Subcutaneous abdominal adipose tissue (tissue), 5 donors: ENCODE results near the gene GOLGA8B.
"Not testable (repeated sequence)": the region's sequence is repeated elsewhere in the genome, so short reads cannot be mapped to it uniquely, and the experiment has no call there.

ENCODE experiments used
- H3K27ac ChIP-seq: one replicate; pipeline ENCODE4 v1.7.0; 2013; ENCODE audit warnings: low read depth, mild to moderate bottlenecking, inconsistent platforms, low read length, moderate library complexity
- H3K27me3 ChIP-seq, 5 donors: one replicate each; pipeline ENCODE4 v1.7.0; 2013; ENCODE audit warnings: low read length in 5 of 5, inconsistent platforms in 1 of 5; ENCODE audit not compliant: control insufficient read depth in 5 of 5, insufficient read depth in 4 of 5
- H3K36me3 ChIP-seq, 5 donors: one replicate each; pipeline ENCODE4 v1.7.0; 2013; ENCODE audit warnings: low read length in 5 of 5; ENCODE audit not compliant: control insufficient read depth in 5 of 5, insufficient read depth in 5 of 5
- H3K4me1 ChIP-seq, 5 donors: one replicate each; pipeline ENCODE4 v1.7.0; 2013; ENCODE audit warnings: low read length in 5 of 5, mild to moderate bottlenecking in 3 of 5, moderate library complexity in 1 of 5; ENCODE audit not compliant: control insufficient read depth in 5 of 5, insufficient read depth in 5 of 5
- H3K4me3 ChIP-seq, 5 donors: one replicate each; pipeline ENCODE4 v1.7.0; 2013; ENCODE audit warnings: low read length in 5 of 5, low read depth in 1 of 5
- H3K9ac ChIP-seq, 5 donors: one replicate each; pipeline ENCODE4 v1.7.0; 2013; ENCODE audit warnings: low read length in 5 of 5, mild to moderate bottlenecking in 4 of 5, moderate library complexity in 3 of 5
- H3K9me3 ChIP-seq, 5 donors: one replicate each; pipeline ENCODE4 v1.7.0; 2013; ENCODE audit warnings: low read length in 5 of 5; ENCODE audit not compliant: control insufficient read depth in 5 of 5
- donor health status: healthy.
- donor health status: healthy.
- donor health status: healthy.
- donor health status: healthy.
- donor health status: healthy.

The GOLGA8B gene

GRCh38 chr15:34569670-34570396 lies 13.6 kb downstream of the GOLGA8B start:
- H3K9me3 ChIP-seq, H3K27ac ChIP-seq: not testable (repeated sequence)

GRCh38 chr15:34567174-34567573 lies 16.3 kb downstream of the GOLGA8B start:
- not testable (repeated sequence) for H3K4me3 ChIP-seq, H3K9me3 ChIP-seq, H3K27me3 ChIP-seq, H3K36me3 ChIP-seq, H3K4me1 ChIP-seq, H3K27ac ChIP-seq, H3K9ac ChIP-seq

More at GRCh38 chr15:34569670-34570396, 13.6 kb downstream of the GOLGA8B start:
- H3K27me3 ChIP-seq, H3K4me3 ChIP-seq, H3K36me3 ChIP-seq, H3K4me1 ChIP-seq, H3K9ac ChIP-seq: not testable (repeated sequence)

GRCh38 chr15:34564711-34565110 lies 18.7 kb downstream of the GOLGA8B start:
- H3K4me1 ChIP-seq, H3K27ac ChIP-seq, H3K27me3 ChIP-seq, H3K36me3 ChIP-seq, H3K4me3 ChIP-seq, H3K9ac ChIP-seq, H3K9me3 ChIP-seq: not testable (repeated sequence)

- not testable (repeated sequence) for H3K9ac ChIP-seq, H3K36me3 ChIP-seq, H3K27me3 ChIP-seq, H3K4me1 ChIP-seq, H3K4me3 ChIP-seq, H3K9me3 ChIP-seq, H3K27ac ChIP-seq
These were observed 22.6 kb downstream of the GOLGA8B start for GRCh38 chr15:34560814-34561213.

GRCh38 chr15:34559764-34560163 lies 23.7 kb downstream of the GOLGA8B start:
- H3K9me3 ChIP-seq, H3K36me3 ChIP-seq, H3K9ac ChIP-seq, H3K4me3 ChIP-seq, H3K4me1 ChIP-seq, H3K27me3 ChIP-seq, H3K27ac ChIP-seq: not testable (repeated sequence)

GRCh38 chr15:34555162-34555561 lies 28.3 kb downstream of the GOLGA8B start:
- H3K36me3 ChIP-seq, H3K27ac ChIP-seq: not testable (repeated sequence)

GRCh38 chr15:34554716-34555115 lies 28.7 kb downstream of the GOLGA8B start:
- not testable (repeated sequence) for H3K27me3 ChIP-seq, H3K9me3 ChIP-seq, H3K4me3 ChIP-seq

More at GRCh38 chr15:34555162-34555561, 28.3 kb downstream of the GOLGA8B start:
- H3K4me1 ChIP-seq, H3K9me3 ChIP-seq, H3K4me3 ChIP-seq, H3K9ac ChIP-seq, H3K27me3 ChIP-seq: not testable (repeated sequence)

GRCh38 chr15:34554126-34554525 lies 29.3 kb downstream of the GOLGA8B start:
- not testable (repeated sequence) for H3K4me3 ChIP-seq, H3K36me3 ChIP-seq

More at GRCh38 chr15:34554716-34555115, 28.7 kb downstream of the GOLGA8B start:
- H3K4me1 ChIP-seq, H3K9ac ChIP-seq, H3K36me3 ChIP-seq, H3K27ac ChIP-seq: not testable (repeated sequence)

GRCh38 chr15:34550129-34550528 lies 33.3 kb downstream of the GOLGA8B start:
- H3K27me3 ChIP-seq, H3K27ac ChIP-seq, H3K9ac ChIP-seq: not testable (repeated sequence)

More at GRCh38 chr15:34554126-34554525, 29.3 kb downstream of the GOLGA8B start:
- not testable (repeated sequence) for H3K4me1 ChIP-seq, H3K9me3 ChIP-seq, H3K27ac ChIP-seq, H3K27me3 ChIP-seq, H3K9ac ChIP-seq

GRCh38 chr15:34549381-34549809 lies 34.1 kb downstream of the GOLGA8B start:
- not testable (repeated sequence) for H3K27ac ChIP-seq, H3K9me3 ChIP-seq

More at GRCh38 chr15:34550129-34550528, 33.3 kb downstream of the GOLGA8B start:
- H3K4me3 ChIP-seq, H3K36me3 ChIP-seq, H3K4me1 ChIP-seq, H3K9me3 ChIP-seq: not testable (repeated sequence)

More at GRCh38 chr15:34549381-34549809, 34.1 kb downstream of the GOLGA8B start:
- not testable (repeated sequence) for H3K4me1 ChIP-seq, H3K36me3 ChIP-seq, H3K9ac ChIP-seq, H3K4me3 ChIP-seq, H3K27me3 ChIP-seq
